GM23338 (cell line): ENCODE data around the gene CLEC14A. TPM values are rescaled to one million over a fixed set of nuclear protein-coding genes. Genes with fewer than 3 reads are reported as not detected.

Experiments
- ATAC-seq: fragments of 200-7000 bp; cut with Tn5 transposase; 3 replicates; pipeline ENCODE4 v1.9.1; 2020
- DNase-seq: peaks from one replicate; pipeline ENCODE4 v3.0.0-alpha.2; 2015; ENCODE audit warnings: low spot score
- H2AFZ ChIP-seq: fragments of 200-600 bp; sonication (generic); 2 replicates; pipeline ENCODE4 v1.8.0; 2016; ENCODE audit warnings: antibody characterized with exemption, mild to moderate bottlenecking, moderate library complexity
- H3F3A ChIP-seq: fragments of 200-600 bp; sonication (generic); replicated peaks from 2 replicates; pipeline ENCODE4 v1.8.0; 2017; ENCODE audit warnings: antibody characterized with exemption, mixed run types, low read depth
- H3K27ac ChIP-seq: fragments of 200-600 bp; sonication (generic); 2 replicates; pipeline ENCODE4 v1.6.1; 2016; ENCODE audit warnings: low read depth
- H3K27me3 ChIP-seq: fragments of 200-600 bp; sonication (generic); 2 replicates; pipeline ENCODE4 v1.8.0; 2016; ENCODE audit warnings: mild to moderate bottlenecking, mixed run types, moderate library complexity; ENCODE audit not compliant: insufficient read depth
- H3K36me3 ChIP-seq: fragments of 200-600 bp; sonication (generic); 2 replicates; pipeline ENCODE4 v1.8.0; 2016; ENCODE audit warnings: mild to moderate bottlenecking; ENCODE audit not compliant: insufficient read depth
- H3K4me1 ChIP-seq: fragments of 200-600 bp; sonication (generic); 2 replicates; pipeline ENCODE4 v1.8.0; 2016; ENCODE audit warnings: mild to moderate bottlenecking, moderate library complexity; ENCODE audit not compliant: insufficient read depth
- H3K4me2 ChIP-seq: fragments of 200-600 bp; sonication (generic); 2 replicates; pipeline ENCODE4 v1.7.1; 2017; ENCODE audit warnings: mixed run types
- H3K4me3 ChIP-seq: fragments of 200-600 bp; sonication (generic); 2 replicates; pipeline ENCODE4 v1.6.1; 2016; ENCODE audit warnings: mixed run types
- H3K79me2 ChIP-seq: fragments of 200-600 bp; sonication (generic); replicated peaks from 2 replicates; pipeline ENCODE4 v1.8.0; 2017; ENCODE audit warnings: mild to moderate bottlenecking; ENCODE audit not compliant: insufficient read depth
- H3K9me2 ChIP-seq: fragments of 200-600 bp; sonication (generic); 2 replicates; pipeline ENCODE4 v1.8.0; 2017; ENCODE audit not compliant: insufficient read depth
- H4K20me1 ChIP-seq: fragments of 200-600 bp; sonication (generic); replicated peaks from 2 replicates; pipeline ENCODE4 v1.8.0; 2017; ENCODE audit warnings: mild to moderate bottlenecking; ENCODE audit not compliant: insufficient read depth
- H3K27ac Mint-ChIP-seq: 2 replicates; pipeline ENCODE4 v1.8.0; 2020; ENCODE audit warnings: inconsistent platforms, mild to moderate bottlenecking, moderate library complexity, mixed read lengths
- H3K27me3 Mint-ChIP-seq: 3 replicates; pipeline ENCODE4 v1.8.0; 2022; ENCODE audit warnings: low read depth, mild to moderate bottlenecking, moderate library complexity, mixed read lengths, inconsistent platforms; ENCODE audit not compliant: insufficient read depth, poor library complexity
- H3K36me3 Mint-ChIP-seq: 3 replicates; pipeline ENCODE4 v1.8.0; 2021; ENCODE audit warnings: low read depth, mild to moderate bottlenecking, inconsistent platforms, moderate library complexity, mixed read lengths
- H3K4me1 Mint-ChIP-seq: 3 replicates; pipeline ENCODE4 v1.8.0; 2020; ENCODE audit warnings: mild to moderate bottlenecking, inconsistent platforms, mixed read lengths
- H3K4me3 Mint-ChIP-seq: 3 replicates; pipeline ENCODE4 v1.8.0; 2021; ENCODE audit warnings: moderate library complexity, mild to moderate bottlenecking, inconsistent platforms, mixed read lengths
- H3K9me3 Mint-ChIP-seq: 3 replicates; pipeline ENCODE4 v1.8.0; 2020; ENCODE audit warnings: moderate library complexity, mild to moderate bottlenecking, inconsistent platforms, mixed read lengths
- CREB1 ChIP-seq: fragments of 250-450 bp; sonication (Bioruptor Pico); IDR thresholded peaks from 2 replicates; pipeline ENCODE4 v1.5.0; 2020; ENCODE audit warnings: low read depth, mild to moderate bottlenecking, moderate library complexity
- CTCF ChIP-seq, 2 experiments: fragments of 200-600 bp in 1 of 2; sonication (generic) in 1 of 2; conservative IDR thresholded peaks; 2 replicates each; pipeline versions ENCODE4 v1.5.1 to v1.6.1; 2016 to 2017; ENCODE audit warnings: antibody characterized with exemption in 2 of 2, low read depth in 2 of 2, mild to moderate bottlenecking in 2 of 2, moderate library complexity in 1 of 2
- ETS1 ChIP-seq: IDR thresholded peaks from 2 replicates; pipeline ENCODE4 v1.6.1; 2016; ENCODE audit warnings: antibody characterized with exemption
- EZH2 ChIP-seq: fragments of 200-600 bp; sonication (generic); IDR thresholded peaks from one replicate; pipeline ENCODE4 v1.8.0; 2017; ENCODE audit warnings: antibody characterized with exemption, mild to moderate bottlenecking, low read depth; ENCODE audit not compliant: unreplicated experiment
- EZH2phosphoT487 ChIP-seq: fragments of 200-600 bp; sonication (generic); IDR thresholded peaks from one replicate; pipeline ENCODE4 v1.8.1; 2018; ENCODE audit warnings: antibody characterized with exemption; ENCODE audit not compliant: unreplicated experiment
- JUNB ChIP-seq: IDR thresholded peaks from one replicate; pipeline ENCODE4 v1.6.1; 2016; ENCODE audit warnings: antibody characterized with exemption; ENCODE audit not compliant: unreplicated experiment
- NANOG ChIP-seq: IDR thresholded peaks from 2 replicates; pipeline ENCODE4 v1.6.1; 2016; ENCODE audit warnings: antibody characterized with exemption, borderline replicate concordance
- ZNF114 ChIP-seq: fragments of 250-450 bp; sonication (Bioruptor Pico); IDR thresholded peaks from 2 replicates; pipeline ENCODE4 v1.5.0; 2020; ENCODE audit warnings: mild to moderate bottlenecking, moderate library complexity
- ZNF331 ChIP-seq: fragments of 250-450 bp; sonication (Bioruptor Pico); IDR thresholded peaks from 2 replicates; pipeline ENCODE4 v1.5.0; 2020; ENCODE audit warnings: low read depth, mild to moderate bottlenecking, moderate library complexity
- ZNF462 ChIP-seq: fragments of 250-450 bp; sonication (Bioruptor Pico); IDR thresholded peaks from 2 replicates; pipeline ENCODE4 v1.5.0; 2020; ENCODE audit warnings: mild to moderate bottlenecking, moderate library complexity
- polyA plus RNA-seq: library from polyadenylated mRNA; unstranded; fragments of >200 nt; fragmentation: Nextera tagmentation; extraction: Ambion mirVana; gene quantifications from 2 replicates; pipeline ENCODE4 v1.2.1, GENCODE V29; 2016
- total RNA-seq: library from RNA; depleted of rRNA; stranded (reverse); fragments of >200 nt; shearing (Covaris generic); gene quantifications from 2 replicates; pipeline ENCODE4 v1.2.3, GENCODE V29; 2014
- TF ChIP-seq, protein P1 (sequence below): IDR thresholded peaks from one replicate; pipeline ENCODE4 v1.6.1; 2018; ENCODE audit warnings: antibody characterized with exemption; ENCODE audit not compliant: unreplicated experiment

The CLEC14A gene
- total and polyA plus RNA-seq, 2 experiments from 2014 or later, result not detected

- Mint-ChIP-seq H3K4me3 (peak overlapping the region; percentile 69), H3K9me3 (no peaks in the 10 kb centered on the region; the same call in 2 of the 3 replicates), H3K27ac (no peak overlapping the region), H3K27me3 (peaks cover 42% of the 10 kb centered on the region), H3K36me3 (no peaks in the 10 kb centered on the region), H3K4me1 (peaks cover 17% of the 10 kb centered on the region)
- peak overlapping the region; percentile 98 for H2AFZ ChIP-seq
- ATAC-seq, result peak; percentile 54
- no peaks in the 10 kb centered on the region for H3K36me3 ChIP-seq
- H3F3A ChIP-seq, result no peaks in the 10 kb centered on the region
- peaks cover 7% of the 10 kb centered on the region; the same call in 1 of the 2 replicates for H3K4me1 ChIP-seq
- no peaks in the 10 kb centered on the region for H3K9me2 ChIP-seq
- peak overlapping the region; percentile 91 for H3K4me2 ChIP-seq
- H3K27ac ChIP-seq, result no peak overlapping the region
- no peaks in the 10 kb centered on the region for H3K79me2 ChIP-seq
- TF ChIP-seq EZH2 (peak; percentile 76), JUNB (no peak), NANOG (no peak), ZNF462 (CRISPR knock-in tag) (no peak), ZNF114 (CRISPR knock-in tag) (no peak), ETS1 (no peak), CTCF (conservative IDR thresholded peaks at IDR 0.05; ENCODE audit: low read depth in 2 of 2) (no peak), CREB1 (no peak), ZNF331 (CRISPR knock-in tag) (no peak), EZH2phosphoT487 (peak; percentile 22)
- TF ChIP-seq, protein P1, sequence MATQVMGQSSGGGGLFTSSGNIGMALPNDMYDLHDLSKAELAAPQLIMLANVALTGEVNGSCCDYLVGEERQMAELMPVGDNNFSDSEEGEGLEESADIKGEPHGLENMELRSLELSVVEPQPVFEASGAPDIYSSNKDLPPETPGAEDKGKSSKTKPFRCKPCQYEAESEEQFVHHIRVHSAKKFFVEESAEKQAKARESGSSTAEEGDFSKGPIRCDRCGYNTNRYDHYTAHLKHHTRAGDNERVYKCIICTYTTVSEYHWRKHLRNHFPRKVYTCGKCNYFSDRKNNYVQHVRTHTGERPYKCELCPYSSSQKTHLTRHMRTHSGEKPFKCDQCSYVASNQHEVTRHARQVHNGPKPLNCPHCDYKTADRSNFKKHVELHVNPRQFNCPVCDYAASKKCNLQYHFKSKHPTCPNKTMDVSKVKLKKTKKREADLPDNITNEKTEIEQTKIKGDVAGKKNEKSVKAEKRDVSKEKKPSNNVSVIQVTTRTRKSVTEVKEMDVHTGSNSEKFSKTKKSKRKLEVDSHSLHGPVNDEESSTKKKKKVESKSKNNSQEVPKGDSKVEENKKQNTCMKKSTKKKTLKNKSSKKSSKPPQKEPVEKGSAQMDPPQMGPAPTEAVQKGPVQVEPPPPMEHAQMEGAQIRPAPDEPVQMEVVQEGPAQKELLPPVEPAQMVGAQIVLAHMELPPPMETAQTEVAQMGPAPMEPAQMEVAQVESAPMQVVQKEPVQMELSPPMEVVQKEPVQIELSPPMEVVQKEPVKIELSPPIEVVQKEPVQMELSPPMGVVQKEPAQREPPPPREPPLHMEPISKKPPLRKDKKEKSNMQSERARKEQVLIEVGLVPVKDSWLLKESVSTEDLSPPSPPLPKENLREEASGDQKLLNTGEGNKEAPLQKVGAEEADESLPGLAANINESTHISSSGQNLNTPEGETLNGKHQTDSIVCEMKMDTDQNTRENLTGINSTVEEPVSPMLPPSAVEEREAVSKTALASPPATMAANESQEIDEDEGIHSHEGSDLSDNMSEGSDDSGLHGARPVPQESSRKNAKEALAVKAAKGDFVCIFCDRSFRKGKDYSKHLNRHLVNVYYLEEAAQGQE, result no peak
- H4K20me1 ChIP-seq, result no peaks in the 10 kb centered on the region
- H3K4me3 ChIP-seq, result peak overlapping the region; percentile 71
- DNase-seq, result no peak
- peaks cover 99% of the 10 kb centered on the region for H3K27me3 ChIP-seq
These were observed 1.1 kb downstream of the CLEC14A start for GRCh38 chr14:38254571-38255407.
